ENCODE results near the gene SPOCK1.

GRCh38 chr5:137515238-137515637 is 16.1 kb upstream of the SPOCK1 start:
- TF ChIP-seq EZH2 (IDR thresholded peaks at IDR 0.05; ENCODE audit: low read length, unreplicated experiment), result no peak
- TF ChIP-seq CTCF (conservative IDR thresholded peaks at IDR 0.05; ENCODE audit: low read depth, low read length), result no peak
- no peak for TF ChIP-seq EZH2phosphoT487 (IDR thresholded peaks at IDR 0.05; ENCODE audit: borderline replicate concordance, low read length)
